Duodenal mucosa (tissue), 2 donors: ENCODE results near the gene VWA3B.

Experiments used
- H3K27ac ChIP-seq: one replicate; pipeline ENCODE4 v1.7.0; 2013; ENCODE audit warnings: low read depth, low read length
- H3K27me3 ChIP-seq, 2 donors: one replicate each; pipeline ENCODE4 v1.7.0; 2013; ENCODE audit warnings: low read length in 2 of 2, control low read depth in 1 of 2; ENCODE audit not compliant: insufficient read depth in 2 of 2, control insufficient read depth in 1 of 2
- H3K36me3 ChIP-seq, 2 donors: one replicate each; pipeline ENCODE4 v1.7.0; 2013; ENCODE audit warnings: low read length in 2 of 2, control low read depth in 1 of 2; ENCODE audit not compliant: insufficient read depth in 2 of 2, control insufficient read depth in 1 of 2
- H3K4me1 ChIP-seq, 2 donors: one replicate each; pipeline ENCODE4 v1.7.0; 2013; ENCODE audit warnings: low read length in 2 of 2, control low read depth in 1 of 2; ENCODE audit not compliant: insufficient read depth in 2 of 2, control insufficient read depth in 1 of 2
- H3K4me3 ChIP-seq, 2 donors: one replicate each; pipeline ENCODE4 v1.7.0; 2013; ENCODE audit warnings: low read length in 2 of 2, low read depth in 1 of 2
- H3K9ac ChIP-seq, 2 donors: one replicate each; pipeline ENCODE4 v1.7.0; 2013; ENCODE audit warnings: low read length in 2 of 2, low read depth in 1 of 2
- H3K9me3 ChIP-seq, 2 donors: one replicate each; pipeline ENCODE4 v1.7.0; 2013; ENCODE audit warnings: low read length in 2 of 2, control low read depth in 1 of 2; ENCODE audit not compliant: control insufficient read depth in 1 of 2

VWA3B gene

GRCh38 chr2:98058191-98058975, 28.6 kb upstream of the VWA3B start:
- no peaks in the 10 kb centered on the region for H3K9me3 ChIP-seq
- H3K27ac ChIP-seq, result no peak overlapping the region
- H3K36me3 ChIP-seq, result no peaks in the 10 kb centered on the region
- H3K4me3 ChIP-seq, result no peak overlapping the region
- H3K4me1 ChIP-seq, result no peaks in the 10 kb centered on the region
- H3K9ac ChIP-seq, result no peak overlapping the region
- no peaks in the 10 kb centered on the region for H3K27me3 ChIP-seq

GRCh38 chr2:98060277-98060676, 26.7 kb upstream of the VWA3B start:
- Histone ChIP-seq H3K27me3 (no peaks in the 10 kb centered on the region), H3K36me3 (no peaks in the 10 kb centered on the region), H3K9me3 (no peaks in the 10 kb centered on the region), H3K9ac (no peak overlapping the region), H3K4me3 (no peak overlapping the region), H3K4me1 (no peaks in the 10 kb centered on the region), H3K27ac (no peak overlapping the region)

- Histone ChIP-seq H3K9ac (no peak overlapping the region), H3K27ac (no peak overlapping the region), H3K27me3 (no peaks in the 10 kb centered on the region), H3K36me3 (no peaks in the 10 kb centered on the region), H3K4me3 (no peak overlapping the region), H3K9me3 (no peaks in the 10 kb centered on the region), H3K4me1 (no peaks in the 10 kb centered on the region)
These were observed 23.6 kb upstream of the VWA3B start for GRCh38 chr2:98063291-98063854.

- no peak overlapping the region for H3K4me3 ChIP-seq
- no peaks in the 10 kb centered on the region for H3K9me3 ChIP-seq
- no peaks in the 10 kb centered on the region for H3K36me3 ChIP-seq
- H3K9ac ChIP-seq, result no peak overlapping the region
- no peaks in the 10 kb centered on the region for H3K27me3 ChIP-seq
- H3K4me1 ChIP-seq, result no peaks in the 10 kb centered on the region
- H3K27ac ChIP-seq, result no peak overlapping the region
These were observed 21.2 kb upstream of the VWA3B start for GRCh38 chr2:98065808-98066207.

- no peaks in the 10 kb centered on the region for H3K27me3 ChIP-seq
- no peaks in the 10 kb centered on the region for H3K36me3 ChIP-seq
- H3K4me3 ChIP-seq, result no peak overlapping the region
- no peak overlapping the region for H3K9ac ChIP-seq
- no peaks in the 10 kb centered on the region for H3K9me3 ChIP-seq
- no peaks in the 10 kb centered on the region for H3K4me1 ChIP-seq
- H3K27ac ChIP-seq, result no peak overlapping the region
These were observed 19.8 kb upstream of the VWA3B start for GRCh38 chr2:98067160-98067559.

GRCh38 chr2:98070081-98070480, 16.9 kb upstream of the VWA3B start:
- no peak overlapping the region for H3K9ac ChIP-seq
- no peaks in the 10 kb centered on the region for H3K9me3 ChIP-seq
- H3K4me3 ChIP-seq, result no peak overlapping the region
- H3K27ac ChIP-seq, result no peak overlapping the region
- H3K27me3 ChIP-seq, result no peaks in the 10 kb centered on the region
- H3K4me1 ChIP-seq, result no peaks in the 10 kb centered on the region
- no peaks in the 10 kb centered on the region for H3K36me3 ChIP-seq

GRCh38 chr2:98072442-98072841, 14.5 kb upstream of the VWA3B start:
- H3K27me3 ChIP-seq, result no peaks in the 10 kb centered on the region
- no peaks in the 10 kb centered on the region for H3K4me1 ChIP-seq
- H3K27ac ChIP-seq, result no peak overlapping the region
- no peak overlapping the region for H3K4me3 ChIP-seq
- no peaks in the 10 kb centered on the region for H3K9me3 ChIP-seq
- H3K9ac ChIP-seq, result no peak overlapping the region
- no peaks in the 10 kb centered on the region for H3K36me3 ChIP-seq

- Histone ChIP-seq H3K9me3 (peaks cover 5 to 9% of the 10 kb centered on the region in 2 donors), H3K27me3 (no peaks in the 10 kb centered on the region), H3K9ac (no peak overlapping the region), H3K36me3 (no peaks in the 10 kb centered on the region), H3K4me3 (no peak overlapping the region), H3K27ac (no peak overlapping the region), H3K4me1 (peaks cover 5% of the 10 kb centered on the region in 2 donors)
These were observed 8.3 kb upstream of the VWA3B start for GRCh38 chr2:98078701-98079100.

- peaks cover 40 to 46% of the 10 kb centered on the region in 2 donors for H3K4me1 ChIP-seq
- peak overlapping the region in 1 of 2 donors; percentile 50 for H3K4me3 ChIP-seq
- no peaks in the 10 kb centered on the region for H3K36me3 ChIP-seq
- no peaks in the 10 kb centered on the region for H3K27me3 ChIP-seq
- H3K27ac ChIP-seq, result peak overlapping the region; percentile 92
- H3K9ac ChIP-seq, result peak overlapping the region; percentile 10 to 44
- H3K9me3 ChIP-seq, result no peaks in the 10 kb centered on the region
These were observed 2.7 kb upstream of the VWA3B start for GRCh38 chr2:98084151-98084868.

GRCh38 chr2:98084869-98085238, 2.1 kb upstream of the VWA3B start:
- H3K9ac ChIP-seq, result peak overlapping the region; percentile 10 to 79

More at GRCh38 chr2:98084869-98085238, 2.1 kb upstream of the VWA3B start:
- Histone ChIP-seq H3K4me3 (peak overlapping the region in 1 of 2 donors; percentile 50), H3K9me3 (no peaks in the 10 kb centered on the region), H3K36me3 (no peaks in the 10 kb centered on the region), H3K27ac (peak overlapping the region; percentile 92), H3K27me3 (no peaks in the 10 kb centered on the region), H3K4me1 (peaks cover 40 to 46% of the 10 kb centered on the region in 2 donors)
